ENCODE data around the gene XCR1. TPM values are rescaled to one million over a fixed set of nuclear protein-coding genes. Genes with fewer than 3 reads are reported as not detected.

The XCR1 gene
- total and polyA plus RNA-seq, 9 donors, result under 0.01 to 1.2 (median 0.05) TPM; not detected in 2

DNA sequence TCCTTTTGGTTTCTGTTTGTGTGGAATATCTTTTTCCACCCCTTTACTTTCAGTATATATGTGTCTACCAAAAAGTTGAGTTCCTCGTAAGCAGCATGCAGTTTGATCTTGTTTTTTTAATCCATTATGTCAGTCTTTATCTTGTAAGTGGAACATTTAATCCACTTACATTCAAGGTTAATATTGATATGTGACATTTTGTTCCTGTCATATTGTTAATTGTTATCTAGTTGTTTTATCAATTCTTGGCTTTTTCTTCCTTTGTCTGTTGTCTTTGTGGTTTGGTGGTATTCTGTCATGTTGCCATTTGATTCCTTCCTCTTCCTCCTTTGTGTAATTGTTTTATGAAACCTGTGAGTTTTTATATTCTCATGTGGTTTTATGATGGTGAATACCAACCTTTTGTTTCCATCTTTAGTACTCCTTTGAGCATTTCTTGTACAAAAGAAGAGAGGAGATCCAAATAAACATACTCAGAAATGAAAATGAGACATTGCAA is 43.4 kb upstream of the XCR1 start:
- intact Hi-C loops (cut with DNase I), result no loop called here
- no peak overlapping the region for H3K27ac ChIP-seq
- no peaks in the 10 kb centered on the region for H3K36me3 ChIP-seq
- TF ChIP-seq, protein P1, sequence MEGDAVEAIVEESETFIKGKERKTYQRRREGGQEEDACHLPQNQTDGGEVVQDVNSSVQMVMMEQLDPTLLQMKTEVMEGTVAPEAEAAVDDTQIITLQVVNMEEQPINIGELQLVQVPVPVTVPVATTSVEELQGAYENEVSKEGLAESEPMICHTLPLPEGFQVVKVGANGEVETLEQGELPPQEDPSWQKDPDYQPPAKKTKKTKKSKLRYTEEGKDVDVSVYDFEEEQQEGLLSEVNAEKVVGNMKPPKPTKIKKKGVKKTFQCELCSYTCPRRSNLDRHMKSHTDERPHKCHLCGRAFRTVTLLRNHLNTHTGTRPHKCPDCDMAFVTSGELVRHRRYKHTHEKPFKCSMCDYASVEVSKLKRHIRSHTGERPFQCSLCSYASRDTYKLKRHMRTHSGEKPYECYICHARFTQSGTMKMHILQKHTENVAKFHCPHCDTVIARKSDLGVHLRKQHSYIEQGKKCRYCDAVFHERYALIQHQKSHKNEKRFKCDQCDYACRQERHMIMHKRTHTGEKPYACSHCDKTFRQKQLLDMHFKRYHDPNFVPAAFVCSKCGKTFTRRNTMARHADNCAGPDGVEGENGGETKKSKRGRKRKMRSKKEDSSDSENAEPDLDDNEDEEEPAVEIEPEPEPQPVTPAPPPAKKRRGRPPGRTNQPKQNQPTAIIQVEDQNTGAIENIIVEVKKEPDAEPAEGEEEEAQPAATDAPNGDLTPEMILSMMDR (IDR thresholded peaks at IDR 0.05), result no peak
- no peak for TF ChIP-seq EP300 (IDR thresholded peaks at IDR 0.05)
- no peak for TF ChIP-seq POLR2A (IDR thresholded peaks at IDR 0.05)
- no peaks in the 10 kb centered on the region for H3K4me1 ChIP-seq (ENCODE audit: insufficient read depth)
- H3K27me3 ChIP-seq, result no peaks in the 10 kb centered on the region
- WGBS, 3 donors, result 85 to 93% (median 89%) methylated on average over 1 of the region's 1 CpG
- no peaks in the 10 kb centered on the region for H3K9me3 ChIP-seq
- H3K4me3 ChIP-seq, result no peak overlapping the region
- DNase-seq, result no peak

GRCh38 chr3:46068501-46068900 is 41.2 kb upstream of the XCR1 start:
- Histone ChIP-seq H3K4me1 (ENCODE audit: insufficient read depth) (no peaks in the 10 kb centered on the region), H3K9me3 (no peaks in the 10 kb centered on the region), H3K27me3 (no peaks in the 10 kb centered on the region), H3K36me3 (no peaks in the 10 kb centered on the region), H3K4me3 (no peak overlapping the region), H3K27ac (no peak overlapping the region)
- TF ChIP-seq, protein P1 (IDR thresholded peaks at IDR 0.05), result no peak
- TF ChIP-seq POLR2A (IDR thresholded peaks at IDR 0.05), result no peak
- no peak for TF ChIP-seq EP300 (IDR thresholded peaks at IDR 0.05)
- WGBS, 3 donors, result 63 to 85% (median 66%) methylated on average over 4 of the region's 4 CpGs
- DNase-seq, result no peak
- intact Hi-C loops (cut with DNase I), result no loop called here

DNA sequence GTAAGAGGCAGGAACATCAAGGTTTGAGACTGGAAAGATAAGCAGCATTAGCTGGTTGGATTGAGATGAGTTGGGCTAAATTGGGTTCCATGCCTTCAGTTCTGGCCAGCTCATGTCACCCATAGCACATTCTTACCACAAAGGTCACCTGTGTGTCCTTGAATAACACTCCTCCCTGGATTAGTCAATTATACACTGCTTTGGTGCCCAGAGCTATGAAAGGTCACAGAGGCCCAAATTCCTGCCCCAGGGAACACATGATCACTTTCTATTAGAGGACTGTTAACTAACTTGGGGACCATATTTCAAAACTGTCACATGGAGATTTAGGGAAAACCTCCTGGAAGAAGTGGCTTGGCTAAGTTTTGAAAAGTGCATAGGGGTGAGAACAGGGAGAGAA is 40.1 kb upstream of the XCR1 start:
- Histone ChIP-seq H3K4me1 (ENCODE audit: insufficient read depth) (peaks cover 4% of the 10 kb centered on the region), H3K27me3 (no peaks in the 10 kb centered on the region), H3K9me3 (no peaks in the 10 kb centered on the region), H3K27ac (no peak overlapping the region), H3K4me3 (no peak overlapping the region), H3K36me3 (no peaks in the 10 kb centered on the region)
- TF ChIP-seq POLR2A (IDR thresholded peaks at IDR 0.05), result no peak
- TF ChIP-seq, protein P1 (IDR thresholded peaks at IDR 0.05), result no peak
- no peak for TF ChIP-seq EP300 (IDR thresholded peaks at IDR 0.05)
- intact Hi-C loops (cut with DNase I), result no loop called here
- DNase-seq, result no peak

DNA sequence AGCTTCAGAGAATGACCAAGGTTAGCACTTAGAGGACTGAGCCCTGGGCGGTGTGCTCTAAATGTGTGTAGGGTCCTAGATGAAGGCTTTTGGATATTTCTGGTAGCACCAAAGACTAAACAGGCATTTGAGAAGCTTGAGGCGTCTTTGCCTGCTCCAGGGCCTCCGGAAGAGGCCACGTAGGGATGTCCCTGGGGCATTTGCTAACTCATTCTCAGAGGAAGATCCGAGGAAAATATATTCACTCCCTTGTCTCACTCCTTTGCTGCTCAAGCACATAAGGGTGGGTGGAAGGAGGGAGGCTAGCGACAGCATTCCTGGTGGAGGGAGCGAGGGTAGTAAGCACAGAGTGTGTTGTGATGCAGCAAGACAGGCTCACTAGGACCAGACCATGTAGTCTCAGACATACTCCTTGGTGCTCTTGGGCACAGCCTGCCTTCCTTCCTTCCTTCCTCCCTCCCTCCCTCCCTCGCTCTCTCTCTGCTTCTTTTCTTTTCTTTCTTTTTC is 38.5 kb upstream of the XCR1 start:
- TF ChIP-seq, protein P1 (IDR thresholded peaks at IDR 0.05), result no peak
- no peak for TF ChIP-seq EP300 (IDR thresholded peaks at IDR 0.05)
- TF ChIP-seq POLR2A (IDR thresholded peaks at IDR 0.05), result no peak
- intact Hi-C loops (cut with DNase I), result no loop called here
- Histone ChIP-seq H3K27me3 (no peaks in the 10 kb centered on the region), H3K4me1 (ENCODE audit: insufficient read depth) (peaks cover 4% of the 10 kb centered on the region), H3K27ac (no peak overlapping the region), H3K4me3 (no peak overlapping the region), H3K9me3 (no peaks in the 10 kb centered on the region), H3K36me3 (no peaks in the 10 kb centered on the region)
- WGBS, 3 donors, result 59 to 74% (median 73%) methylated on average over 8 of the region's 8 CpGs
- DNase-seq, result no peak
